Activated CD4-positive, alpha-beta T cell treated with anti-CD3 and anti-CD28 coated beads for 1 hour (primary cell): ENCODE data around the gene FXR1.

Experiments
- DNase-seq: peaks from one replicate; pipeline ENCODE4 v3.0.0-alpha.2; 2020

The FXR1 gene

DNA sequence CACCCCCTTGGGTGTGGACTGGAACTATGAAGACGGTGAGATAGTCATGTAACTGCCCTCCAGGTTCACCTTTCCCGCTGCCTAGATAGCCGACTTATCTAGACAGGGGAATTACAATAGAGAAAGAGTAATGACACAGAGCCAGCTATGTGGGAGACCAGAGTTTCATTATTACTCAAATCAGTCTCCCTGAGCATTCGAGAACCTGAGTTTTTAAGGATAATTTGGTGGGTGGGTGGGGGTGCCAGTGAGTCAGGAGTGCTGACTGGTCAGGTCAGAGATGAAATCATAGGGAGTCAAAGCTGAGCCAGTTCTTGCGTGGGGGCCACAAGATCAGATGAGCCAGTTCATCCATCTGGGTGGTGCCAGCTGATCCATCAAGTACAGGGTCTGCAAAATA is 96.8 kb downstream of the FXR1 start:
- DNase-seq = no peak

DNA sequence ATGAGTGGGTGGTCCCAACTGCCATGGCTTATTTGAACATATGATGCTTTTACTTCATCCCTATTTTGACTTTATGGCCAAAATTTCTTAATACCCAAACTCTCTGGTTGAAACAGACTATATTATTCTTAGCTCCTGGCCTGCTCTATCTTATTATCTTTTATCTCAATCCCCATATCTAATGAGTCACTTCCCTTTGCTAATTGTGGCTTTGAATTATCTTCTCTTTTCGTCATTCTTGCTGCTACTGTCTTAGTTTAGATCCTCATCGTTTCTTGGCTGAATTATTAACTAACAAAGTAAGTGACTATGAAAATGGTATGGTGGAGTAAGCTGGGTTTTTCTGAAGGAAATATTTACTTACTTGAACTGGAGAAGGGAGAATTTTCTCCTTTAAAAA is 105.2 kb downstream of the FXR1 start:
- no peak for DNase-seq

DNA sequence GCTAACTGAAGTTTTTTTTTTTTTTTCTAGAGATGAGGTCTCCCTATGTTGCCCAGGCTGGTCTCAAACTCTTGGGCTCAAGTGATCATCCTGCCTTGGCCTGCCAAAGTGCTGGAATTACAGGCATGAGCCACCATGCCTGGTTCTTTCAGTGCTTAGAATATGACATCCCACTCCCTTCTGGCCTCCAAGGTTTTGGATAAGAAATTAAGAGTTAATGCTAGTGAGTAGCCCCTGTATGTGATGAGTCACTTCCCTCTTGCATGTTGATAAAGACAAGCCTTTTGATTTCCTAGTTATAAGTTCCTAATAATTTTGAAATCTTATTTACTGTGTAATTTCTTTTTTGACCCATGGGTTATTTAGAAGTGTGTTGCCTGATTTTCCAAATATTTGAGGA is 112.7 kb downstream of the FXR1 start:
- DNase-seq = no peak

DNA sequence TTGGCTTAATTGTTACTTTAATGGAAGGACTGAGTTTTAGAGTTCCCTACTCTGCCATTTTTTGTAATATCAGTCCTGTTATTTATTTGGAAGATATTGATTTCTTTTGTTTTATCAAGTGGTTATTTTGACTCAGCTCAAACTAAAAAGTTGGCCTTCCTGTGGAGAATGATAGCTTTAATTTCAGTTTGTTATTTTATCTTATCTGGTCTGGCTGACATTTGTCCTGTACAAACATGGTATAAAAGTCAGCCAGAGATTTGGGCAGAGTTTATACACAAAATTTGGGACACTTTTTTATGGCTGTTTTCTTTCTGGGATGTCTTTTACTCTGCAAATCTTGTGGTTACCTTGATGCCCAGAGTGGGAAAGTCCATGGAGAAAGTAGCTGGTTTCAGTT is 118.5 kb downstream of the FXR1 start:
- no peak for DNase-seq
